SH-SY5Y (cell line): ENCODE data around the gene RPP25.

Experiments
- GATA2 ChIP-seq: IDR thresholded peaks from 2 replicates; pipeline ENCODE4 v1.6.1; 2011; ENCODE audit warnings: mild to moderate bottlenecking, low read depth, low read length
- GATA3 ChIP-seq: IDR thresholded peaks from 2 replicates; pipeline ENCODE4 v1.6.1; 2011; ENCODE audit warnings: low read depth, mild to moderate bottlenecking, low read length, moderate library complexity

GRCh38 chr15:74976159-74976558, 19.6 kb upstream of the RPP25 start:
- TF ChIP-seq GATA2 (no peak), GATA3 (no peak)
